IMR-90 (cell line): ENCODE results near the gene ZNRF4. TPM values are rescaled to one million over a fixed set of nuclear protein-coding genes. Genes with fewer than 3 reads are reported as not detected.

Source experiments
- ATAC-seq: fragments of 200-7000 bp; cut with Tn5 transposase; 2 replicates; pipeline ENCODE4 v1.9.1; 2020; ENCODE audit warnings: low read depth, mild to moderate bottlenecking, moderate library complexity
- BruUV-seq: library from RNA; stranded (reverse); fragments of 400-500 nt; replicated peaks from 2 replicates; lab custom pipeline; 2021; lab: Mats Ljungman, UMichigan
- CTCF ChIA-PET: fragments of 300-600 bp; formaldehyde crosslinking; extraction: SDS; loops from one replicate; lab custom pipeline; 2021; ENCODE audit warnings: antibody characterized with exemption; lab: Yijun Ruan, JAX
- POLR2A ChIA-PET: fragments of 300-600 bp; sonication (Branson Sonifier 250); formaldehyde crosslinking; loops from one replicate; lab custom pipeline; 2022; ENCODE audit warnings: antibody characterized with exemption; ENCODE audit not compliant: unreplicated experiment; lab: Charles Lee
- DNase-seq: peaks from one replicate; pipeline ENCODE4 v3.0.0; 2013
- H2AFZ ChIP-seq: replicated peaks from 2 replicates; pipeline ENCODE3; 2013; ENCODE audit warnings: low read length, mild to moderate bottlenecking; ENCODE audit not compliant: poor library complexity
- H2AK5ac ChIP-seq: 2 replicates; pipeline ENCODE4 v1.6.1; 2013; ENCODE audit warnings: low read depth, low read length, inconsistent platforms
- H2AK9ac ChIP-seq: replicated peaks from 2 replicates; pipeline ENCODE3; 2013; ENCODE audit warnings: mild to moderate bottlenecking, low read depth, low read length, moderate library complexity; ENCODE audit not compliant: poor library complexity
- H2BK120ac ChIP-seq: 2 replicates; pipeline ENCODE4 v1.6.1; 2013; ENCODE audit warnings: low read depth, low read length, inconsistent platforms
- H2BK15ac ChIP-seq: 3 replicates; pipeline ENCODE4 v1.6.1; 2013; ENCODE audit warnings: low read depth, low read length, inconsistent platforms
- H2BK20ac ChIP-seq: 2 replicates; pipeline ENCODE4 v1.6.1; 2013; ENCODE audit warnings: low read depth, mild to moderate bottlenecking, inconsistent platforms, low read length, moderate library complexity
- H2BK5ac ChIP-seq: 2 replicates; pipeline ENCODE4 v1.6.1; 2013; ENCODE audit warnings: mild to moderate bottlenecking, low read depth, low read length, inconsistent platforms; ENCODE audit not compliant: poor library complexity, severe bottlenecking
- H3K14ac ChIP-seq: replicated peaks from 2 replicates; pipeline ENCODE4 v1.6.1; 2013; ENCODE audit warnings: low read depth, low read length, inconsistent platforms
- H3K18ac ChIP-seq: 2 replicates; pipeline ENCODE4 v1.6.1; 2013; ENCODE audit warnings: low read depth, low read length, control low read depth
- H3K23ac ChIP-seq: 2 replicates; pipeline ENCODE4 v1.6.1; 2013; ENCODE audit warnings: low read depth, low read length, inconsistent platforms
- H3K27ac ChIP-seq: 2 replicates; pipeline ENCODE4 v1.5.1; 2013; ENCODE audit warnings: mild to moderate bottlenecking, control low read depth, low read length; ENCODE audit not compliant: insufficient read depth
- H3K27me3 ChIP-seq: 2 replicates; pipeline ENCODE4 v1.6.1; 2013; ENCODE audit warnings: low read length; ENCODE audit not compliant: control insufficient read depth, insufficient read depth
- H3K36me3 ChIP-seq: 2 replicates; pipeline ENCODE4 v1.6.1; 2013; ENCODE audit warnings: low read length, mixed read lengths; ENCODE audit not compliant: control insufficient read depth, insufficient read depth
- H3K4ac ChIP-seq: 2 replicates; pipeline ENCODE4 v1.6.1; 2013; ENCODE audit warnings: low read depth, low read length, inconsistent platforms
- H3K4me1 ChIP-seq: 2 replicates; pipeline ENCODE4 v1.6.1; 2013; ENCODE audit warnings: low read length, mixed read lengths; ENCODE audit not compliant: control insufficient read depth, insufficient read depth
- H3K4me2 ChIP-seq: 2 replicates; pipeline ENCODE4 v1.6.1; 2013; ENCODE audit warnings: low read depth, mild to moderate bottlenecking, control low read depth, low read length, moderate library complexity
- H3K4me3 ChIP-seq: 2 replicates; pipeline ENCODE4 v1.5.1; 2013; ENCODE audit warnings: low read depth, mild to moderate bottlenecking, control low read depth, low read length, moderate library complexity; ENCODE audit not compliant: insufficient read depth
- H3K56ac ChIP-seq: 2 replicates; pipeline ENCODE4 v1.6.1; 2013; ENCODE audit warnings: low read length, inconsistent platforms; ENCODE audit not compliant: insufficient read depth; ENCODE audit errors: extremely low read depth
- H3K79me1 ChIP-seq, 2 experiments: 2 replicates each; pipeline ENCODE4 v1.6.1; 2013; ENCODE audit warnings: low read length in 2 of 2, inconsistent platforms in 1 of 2, low read depth in 1 of 2
- H3K9ac ChIP-seq: 2 replicates; pipeline ENCODE4 v1.6.1; 2013; ENCODE audit warnings: low read depth, low read length, control low read depth
- H3K9me1 ChIP-seq: 2 replicates; pipeline ENCODE4 v1.6.1; 2013; ENCODE audit warnings: low read length, inconsistent platforms; ENCODE audit not compliant: insufficient read depth
- H3K9me3 ChIP-seq: 2 replicates; pipeline ENCODE4 v1.6.1; 2013; ENCODE audit warnings: low read length; ENCODE audit not compliant: control insufficient read depth, insufficient read depth
- H4K20me1 ChIP-seq: 2 replicates; pipeline ENCODE4 v1.6.1; 2013; ENCODE audit warnings: low read length, inconsistent platforms; ENCODE audit not compliant: insufficient read depth
- H4K5ac ChIP-seq: 2 replicates; pipeline ENCODE4 v1.6.1; 2013; ENCODE audit warnings: mild to moderate bottlenecking, low read depth, low read length, control low read depth
- H4K8ac ChIP-seq, 2 experiments: 2 replicates each; pipeline ENCODE4 v1.6.1; 2013; ENCODE audit warnings: low read depth in 2 of 2, low read length in 2 of 2, control low read depth in 1 of 2, inconsistent platforms in 1 of 2
- H4K91ac ChIP-seq: 2 replicates; pipeline ENCODE4 v1.6.1; 2013; ENCODE audit warnings: low read depth, low read length, inconsistent platforms; ENCODE audit not compliant: insufficient read depth
- BHLHE40 ChIP-seq: fragments of 150-350 bp; IDR thresholded peaks from 2 replicates; pipeline ENCODE4 v1.6.1; 2016; ENCODE audit warnings: mild to moderate bottlenecking, low read depth, low read length
- CEBPB ChIP-seq: IDR thresholded peaks from 2 replicates; pipeline ENCODE4 v1.6.1; 2012; ENCODE audit warnings: low read depth, low read length, improper control_type of control experiment
- CHD1 ChIP-seq: IDR thresholded peaks from 2 replicates; pipeline ENCODE4 v1.6.1; 2012; ENCODE audit warnings: low read depth, low read length, improper control_type of control experiment
- MAFK ChIP-seq: IDR thresholded peaks from 2 replicates; pipeline ENCODE4 v1.6.1; 2012; ENCODE audit warnings: low read depth, low read length, improper control_type of control experiment
- MAZ ChIP-seq: IDR thresholded peaks from 2 replicates; pipeline ENCODE4 v1.6.1; 2012; ENCODE audit warnings: low read depth, mild to moderate bottlenecking, low read length, improper control_type of control experiment, moderate library complexity, borderline replicate concordance
- MXI1 ChIP-seq: IDR thresholded peaks from 2 replicates; pipeline ENCODE4 v1.6.1; 2012; ENCODE audit warnings: low read depth, mild to moderate bottlenecking, low read length, moderate library complexity, borderline replicate concordance
- NFE2L2 ChIP-seq: fragments of 150-350 bp; IDR thresholded peaks from 2 replicates; pipeline ENCODE4 v1.6.1; 2016; ENCODE audit warnings: low read depth, mild to moderate bottlenecking, low read length
- POLR2A ChIP-seq: IDR thresholded peaks from 2 replicates; pipeline ENCODE4 v1.6.1; 2012; ENCODE audit warnings: mild to moderate bottlenecking, low read depth, low read length
- RCOR1 ChIP-seq: IDR thresholded peaks from 2 replicates; pipeline ENCODE4 v1.6.1; 2012; ENCODE audit warnings: mild to moderate bottlenecking, low read length, improper control_type of control experiment; ENCODE audit not compliant: insufficient replicate concordance
- RFX5 ChIP-seq: IDR thresholded peaks from 2 replicates; pipeline ENCODE4 v1.8.0; 2012; ENCODE audit warnings: low read depth, mild to moderate bottlenecking, low read length, moderate library complexity
- SMC3 ChIP-seq: fragments of 150-350 bp; IDR thresholded peaks from 2 replicates; pipeline ENCODE4 v1.6.1; 2016; ENCODE audit warnings: low read depth, mild to moderate bottlenecking, antibody characterized with exemption, low read length, moderate library complexity
- USF2 ChIP-seq: fragments of 150-350 bp; IDR thresholded peaks from 2 replicates; pipeline ENCODE4 v1.6.1; 2017; ENCODE audit warnings: mild to moderate bottlenecking, antibody characterized with exemption, low read length, low read depth
- WGBS, 2 experiments: methylation state at CpG; one replicate each; pipeline versions ENCODE4 v1.1.5 to v1.1.7; 2013; ENCODE audit warnings: missing lambda C conversion rate in 2 of 2; ENCODE audit not compliant: insufficient read length in 1 of 2; ENCODE audit errors: extremely low coverage in 2 of 2; 5-methylcytosine and 5-hydroxymethylcytosine counted together
- dilution Hi-C: fragments of 300-500 bp; cut with HindIII; formaldehyde crosslinking; loops from one replicate; pipeline ENCODE4 v1.14.3; 2018; ENCODE audit warnings: low sequenced_read_pairs; ENCODE audit not compliant: unreplicated experiment
- in situ Hi-C: fragments of 300-500 bp; cut with MboI; formaldehyde crosslinking; loops from 3 replicates; pipeline ENCODE4 v1.14.3; 2019; ENCODE audit warnings: low sequenced_read_pairs, inconsistent platforms, mixed read lengths
- intact Hi-C: fragments of 100-400 bp; cut with micrococcal nuclease; formaldehyde crosslinking; loops from 2 replicates; pipeline ENCODE4 v1.10.0; 2022
- polyA plus RNA-seq, 3 experiments: library from polyadenylated mRNA; depleted of rRNA; stranded (reverse); fragments of >200 nt; gene quantifications; 2 replicates each; pipeline ENCODE4 v1.2.3, GENCODE V29; 2012; ENCODE audit warnings: low replicate concordance in 1 of 3
- total RNA-seq: library from RNA; depleted of rRNA; stranded (reverse); fragments of >200 nt; gene quantifications from 2 replicates; pipeline ENCODE4 v1.2.3, GENCODE V29; 2012
- TF ChIP-seq, protein P1 (sequence below): fragments of 150-350 bp; IDR thresholded peaks from 2 replicates; pipeline ENCODE4 v1.6.1; 2016; ENCODE audit warnings: low read depth, mild to moderate bottlenecking, low read length, moderate library complexity, borderline replicate concordance

The ZNRF4 gene
- total and polyA plus RNA-seq, 2 of the 4 experiments (the other 2 are of a cell fraction) = not detected

DNA sequence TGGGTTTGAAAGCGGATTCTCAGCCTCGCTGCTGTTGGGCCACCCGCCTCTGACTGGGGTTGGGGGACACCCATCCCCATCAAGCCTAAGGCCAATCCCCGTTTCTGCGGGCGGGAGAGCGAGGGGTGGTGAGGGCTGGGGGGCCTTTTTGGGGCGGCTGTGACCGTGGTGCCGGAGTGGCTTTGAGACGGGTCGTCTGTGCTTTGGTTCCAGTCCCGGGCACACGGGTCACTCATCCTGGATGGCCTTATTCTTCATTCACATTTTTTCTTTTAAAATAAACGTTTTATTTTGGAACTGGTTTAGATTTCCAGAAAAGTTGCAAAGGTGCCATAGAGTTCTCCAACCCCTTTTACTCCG is 1.6 kb downstream of the ZNRF4 start:
- Histone ChIP-seq H2AK5ac (no peak overlapping the region), H4K5ac (no peak overlapping the region), H3K36me3 (no peaks in the 10 kb centered on the region), H3K79me1 (no peaks in the 10 kb centered on the region), H3K4me1 (no peaks in the 10 kb centered on the region), H2AFZ (no peak overlapping the region), H3K18ac (no peak overlapping the region), H3K4ac (no peak overlapping the region), H3K27me3 (no peaks in the 10 kb centered on the region; the same call in 1 of the 2 replicates), H2BK20ac (no peak overlapping the region), H3K9me1 (no peaks in the 10 kb centered on the region), H4K20me1 (no peaks in the 10 kb centered on the region), H3K9ac (no peak overlapping the region), H2BK15ac (no peak overlapping the region), H2BK5ac (no peak overlapping the region), H4K91ac (no peak overlapping the region), H3K23ac (no peak overlapping the region), H2AK9ac (no peak overlapping the region), H4K8ac (no peak overlapping the region), H2BK120ac (no peak overlapping the region), H3K27ac (no peak overlapping the region), H3K4me2 (no peak overlapping the region), H3K9me3 (peaks cover 5% of the 10 kb centered on the region; the same call in 1 of the 2 replicates), H3K4me3 (no peak overlapping the region), H3K56ac (no peak overlapping the region), H3K14ac (no peak overlapping the region)
- TF ChIP-seq RFX5 (no peak), MXI1 (no peak), RCOR1 (no peak), USF2 (no peak), CHD1 (no peak), NFE2L2 (no peak), CEBPB (no peak), POLR2A (no peak), MAFK (no peak), MAZ (no peak), BHLHE40 (no peak), SMC3 (no peak)
- TF ChIP-seq, protein P1, sequence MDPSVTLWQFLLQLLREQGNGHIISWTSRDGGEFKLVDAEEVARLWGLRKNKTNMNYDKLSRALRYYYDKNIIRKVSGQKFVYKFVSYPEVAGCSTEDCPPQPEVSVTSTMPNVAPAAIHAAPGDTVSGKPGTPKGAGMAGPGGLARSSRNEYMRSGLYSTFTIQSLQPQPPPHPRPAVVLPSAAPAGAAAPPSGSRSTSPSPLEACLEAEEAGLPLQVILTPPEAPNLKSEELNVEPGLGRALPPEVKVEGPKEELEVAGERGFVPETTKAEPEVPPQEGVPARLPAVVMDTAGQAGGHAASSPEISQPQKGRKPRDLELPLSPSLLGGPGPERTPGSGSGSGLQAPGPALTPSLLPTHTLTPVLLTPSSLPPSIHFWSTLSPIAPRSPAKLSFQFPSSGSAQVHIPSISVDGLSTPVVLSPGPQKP = no peak
- ATAC-seq = no peak
- dilution Hi-C loops = no loop called here
- WGBS, 2 experiments = no CpG with 5 or more reads among the region's 16 CpGs
- no TSS peak for BruUV-seq
- DNase-seq = no peak
- ChIA-PET CTCF (no interaction called here), POLR2A (no interaction called here)
- intact Hi-C loops = no loop called here
- in situ Hi-C loops = no loop called here
